Stimulated activated CD4-positive, alpha-beta T cell treated with anti-CD3 and anti-CD28 coated beads, TNF-alpha, amount 100 ng/mL, for 24 hours (primary cell): ENCODE results near the gene BACE1-AS.
"Not testable (repeated sequence)": the region's sequence is repeated elsewhere in the genome, so short reads cannot be mapped to it uniquely, and the experiment has no call there.

Source experiments
- DNase-seq, 3 experiments: peaks; one replicate each; pipeline ENCODE4 v3.0.0-alpha.2; 2020; ENCODE audit warnings: low read depth in 3 of 3

The BACE1-AS gene

GRCh38 chr11:117319214-117319840 is 28.2 kb downstream of the BACE1-AS start:
- DNase-seq: no peak

GRCh38 chr11:117327255-117327566 is 36.1 kb downstream of the BACE1-AS start:
- DNase-seq: not testable (repeated sequence)

GRCh38 chr11:117327567-117328374 is 36.6 kb downstream of the BACE1-AS start, which contains the start of gene CEP164:
TSS of gene CEP164 (plus strand) at chr11:117327854. CDS start at chr11:117338587, 10,733 bp downstream.
- peak; percentile 86 to 94 (median 90) for DNase-seq

GRCh38 chr11:117328375-117329010 is 37.3 kb downstream of the BACE1-AS start:
- no peak for DNase-seq

GRCh38 chr11:117332843-117333242 is 41.7 kb downstream of the BACE1-AS start:
- no peak for DNase-seq

GRCh38 chr11:117333917-117334316 is 42.8 kb downstream of the BACE1-AS start:
- no peak for DNase-seq

- DNase-seq: no peak
These were observed 43.8 kb downstream of the BACE1-AS start for GRCh38 chr11:117334896-117335295.

GRCh38 chr11:117335399-117335798 is 44.3 kb downstream of the BACE1-AS start:
- no peak for DNase-seq

GRCh38 chr11:117337076-117337475 is 45.9 kb downstream of the BACE1-AS start:
- no peak for DNase-seq
